Epithelial cell of proximal tubule (primary cell): ENCODE results near the gene MIER2. TPM values are rescaled to one million over a fixed set of nuclear protein-coding genes. Genes with fewer than 3 reads are reported as not detected.

Experiments
- DNase-seq: peaks from one replicate; pipeline ENCODE4 v3.0.0-alpha.2; 2011; ENCODE audit warnings: low read depth
- H3K4me3 ChIP-seq: 2 replicates; pipeline ENCODE4 v1.5.1; 2011; ENCODE audit warnings: low read depth, mild to moderate bottlenecking, low read length
- total RNA-seq: library from RNA; depleted of rRNA; stranded (reverse); fragments of >200 nt; gene quantifications from 2 replicates; pipeline ENCODE4 v1.2.3, GENCODE V29; 2015
- TF ChIP-seq, protein P1 (sequence below): conservative IDR thresholded peaks from 2 replicates; pipeline ENCODE4 v1.5.1; 2012; ENCODE audit warnings: low read depth, mild to moderate bottlenecking, low read length

The MIER2 gene
- total RNA-seq, 1 donor from 2014 or later, result 21.3 TPM

DNA sequence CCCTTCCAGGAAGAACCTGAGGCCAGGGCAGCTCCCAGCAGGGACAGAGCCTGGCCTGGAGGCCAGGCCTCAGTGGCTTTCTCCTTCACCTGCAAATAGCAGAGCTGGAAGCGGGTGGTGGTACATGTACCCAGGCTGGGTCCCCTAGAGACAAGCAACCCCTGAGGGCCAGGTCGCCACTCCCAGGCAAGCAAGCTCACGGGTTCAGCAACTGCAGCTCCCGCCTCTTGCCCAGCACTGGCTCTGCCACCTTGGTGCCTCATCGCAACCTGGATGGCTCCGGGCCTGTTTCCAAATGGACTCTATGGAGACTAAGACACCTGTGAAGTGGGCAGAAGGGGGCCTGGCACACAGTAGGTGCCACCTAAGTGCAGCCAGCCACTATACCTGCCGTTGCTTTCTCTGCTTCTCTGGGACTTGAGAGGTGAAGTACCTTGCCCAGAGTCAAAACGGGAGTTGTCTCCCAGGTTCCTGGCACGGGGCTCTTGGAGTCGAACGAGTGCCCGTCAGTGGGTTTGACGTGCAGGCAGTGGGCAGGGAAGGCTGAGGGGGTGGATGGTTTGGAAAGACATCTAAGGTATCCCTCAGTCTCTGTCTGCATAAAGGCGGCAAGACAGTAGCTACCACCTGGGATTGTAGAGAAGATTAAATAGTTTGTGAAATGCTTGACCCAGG lies 51.0 kb downstream of the MIER2 start:
- TF ChIP-seq, protein P1, sequence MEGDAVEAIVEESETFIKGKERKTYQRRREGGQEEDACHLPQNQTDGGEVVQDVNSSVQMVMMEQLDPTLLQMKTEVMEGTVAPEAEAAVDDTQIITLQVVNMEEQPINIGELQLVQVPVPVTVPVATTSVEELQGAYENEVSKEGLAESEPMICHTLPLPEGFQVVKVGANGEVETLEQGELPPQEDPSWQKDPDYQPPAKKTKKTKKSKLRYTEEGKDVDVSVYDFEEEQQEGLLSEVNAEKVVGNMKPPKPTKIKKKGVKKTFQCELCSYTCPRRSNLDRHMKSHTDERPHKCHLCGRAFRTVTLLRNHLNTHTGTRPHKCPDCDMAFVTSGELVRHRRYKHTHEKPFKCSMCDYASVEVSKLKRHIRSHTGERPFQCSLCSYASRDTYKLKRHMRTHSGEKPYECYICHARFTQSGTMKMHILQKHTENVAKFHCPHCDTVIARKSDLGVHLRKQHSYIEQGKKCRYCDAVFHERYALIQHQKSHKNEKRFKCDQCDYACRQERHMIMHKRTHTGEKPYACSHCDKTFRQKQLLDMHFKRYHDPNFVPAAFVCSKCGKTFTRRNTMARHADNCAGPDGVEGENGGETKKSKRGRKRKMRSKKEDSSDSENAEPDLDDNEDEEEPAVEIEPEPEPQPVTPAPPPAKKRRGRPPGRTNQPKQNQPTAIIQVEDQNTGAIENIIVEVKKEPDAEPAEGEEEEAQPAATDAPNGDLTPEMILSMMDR, result no peak
- DNase-seq, result no peak
- H3K4me3 ChIP-seq, result no peak overlapping the region

DNA sequence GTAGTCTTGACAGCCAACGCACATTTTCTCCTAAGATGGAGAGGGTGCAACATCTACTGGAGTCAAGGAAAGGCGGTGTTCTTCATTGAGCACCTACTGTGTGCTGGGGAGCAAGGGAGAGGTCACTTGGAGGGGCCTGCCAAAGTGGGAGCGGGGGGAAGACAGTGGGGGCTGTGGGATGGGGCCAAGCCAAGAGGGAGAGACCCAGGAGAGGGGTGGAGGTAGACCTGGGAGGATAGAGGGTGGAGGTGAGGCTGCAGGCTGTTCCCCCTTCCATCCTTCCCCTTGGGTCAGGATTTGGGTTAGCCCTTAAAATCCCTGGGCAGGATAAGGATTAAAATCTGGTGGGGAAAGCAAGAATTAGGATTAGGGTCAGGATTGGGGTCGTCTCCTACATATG lies 51.6 kb downstream of the MIER2 start:
- TF ChIP-seq, protein P1, result no peak

DNA sequence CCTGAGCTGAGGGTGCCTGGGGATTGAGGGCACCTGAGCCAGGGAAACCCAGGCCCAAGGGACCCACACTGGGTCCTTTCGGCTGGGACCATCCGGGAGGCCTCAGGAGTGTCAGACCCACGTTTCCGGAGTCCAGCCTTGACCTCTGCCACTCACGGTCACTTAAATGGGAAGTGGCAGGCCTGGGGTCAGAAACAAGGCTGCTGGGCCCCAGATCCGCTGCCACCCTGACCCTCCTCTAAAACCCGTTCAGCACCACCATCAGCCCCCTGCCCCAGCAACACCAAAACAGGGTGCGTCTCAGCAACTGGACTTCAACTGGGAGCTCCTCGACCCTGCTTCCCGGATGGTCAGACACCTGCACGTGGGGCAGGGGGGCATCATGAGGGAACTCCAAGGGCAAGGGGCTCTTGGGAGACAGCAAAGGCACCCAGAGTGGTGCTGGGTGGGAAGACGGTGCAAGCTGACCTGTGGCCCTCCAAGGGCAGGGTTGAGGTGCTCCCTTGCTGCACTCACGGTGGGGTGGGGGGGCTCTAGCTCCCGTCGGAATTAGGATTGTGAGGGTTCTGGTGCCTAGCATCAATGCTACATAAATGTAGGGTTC lies 52.2 kb downstream of the MIER2 start:
- TF ChIP-seq, protein P1, result no peak
- no peak for DNase-seq
- H3K4me3 ChIP-seq, result no peak overlapping the region

More for the DNA sequence above, 51.6 kb downstream of the MIER2 start:
- no peak for DNase-seq
- H3K4me3 ChIP-seq, result no peak overlapping the region

DNA sequence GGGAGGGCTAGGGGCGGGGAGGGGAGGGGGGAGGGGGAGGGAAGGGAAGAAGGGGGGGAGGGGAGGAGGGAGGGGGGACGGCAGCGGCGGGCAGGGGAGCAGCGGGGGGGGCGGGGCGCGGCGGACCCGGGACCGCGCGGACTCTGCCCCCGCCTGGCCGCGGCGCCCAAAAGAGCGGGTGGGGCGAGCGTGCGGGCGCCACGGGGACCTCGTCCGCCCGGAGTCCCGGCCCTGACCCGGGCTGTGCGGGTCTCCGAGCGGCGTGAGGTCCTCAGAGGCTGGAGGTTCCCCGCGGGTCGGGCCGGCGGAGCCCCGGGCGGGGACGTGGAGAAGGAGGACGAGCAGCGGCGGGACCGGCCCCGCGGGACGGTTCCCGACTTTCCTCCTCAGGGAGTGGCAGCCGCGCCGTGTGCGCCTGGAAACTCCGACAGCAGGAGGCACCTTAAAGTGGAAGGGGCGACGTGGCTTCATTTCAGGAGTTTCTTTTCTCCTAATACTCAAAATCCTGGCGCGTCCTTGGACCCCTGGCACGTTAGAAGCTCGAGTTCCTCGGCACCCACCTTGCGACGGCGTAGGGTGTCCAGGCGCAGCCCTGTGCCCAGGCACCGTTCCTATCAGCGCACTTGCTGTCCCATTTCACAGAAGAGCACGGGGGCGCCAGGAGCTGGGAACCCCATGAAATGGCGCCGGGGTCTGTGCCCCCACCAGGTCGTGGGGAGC lies 52.9 kb downstream of the MIER2 start:
- no peak for DNase-seq
- H3K4me3 ChIP-seq, result no peak overlapping the region
- TF ChIP-seq, protein P1, result no peak

DNA sequence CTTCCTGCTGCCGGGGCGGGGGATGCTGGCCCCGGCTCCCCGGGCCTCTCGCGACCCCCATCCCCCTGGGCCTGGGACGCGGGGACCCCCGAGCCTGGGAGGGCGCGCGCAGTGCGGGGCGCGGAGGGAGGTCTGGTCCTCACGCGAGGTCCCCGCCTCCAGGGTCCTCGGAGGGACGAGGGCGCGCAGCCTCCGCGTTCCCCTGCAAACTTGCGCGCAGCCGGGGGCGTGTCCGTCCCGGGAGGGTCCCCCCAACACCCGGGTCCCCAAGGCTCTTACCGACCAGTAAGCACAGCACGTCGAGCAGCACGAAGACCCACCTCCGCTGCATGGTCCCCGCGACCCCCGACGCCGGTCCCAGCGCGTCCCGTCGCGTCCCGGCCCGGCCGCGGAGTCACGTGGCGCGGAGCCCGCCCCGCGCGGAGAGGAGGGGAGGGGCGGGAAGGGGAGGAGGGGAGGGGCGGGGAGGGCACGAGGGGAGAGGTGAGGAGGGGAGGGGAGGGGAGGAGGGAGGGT lies 53.5 kb downstream of the MIER2 start, which contains the start of gene PLPP2:
Gene PLPP2, minus strand, starts transcription at position 398 of the 516 bp plus-strand sequence. Its CDS starts 67 bp downstream, at position 331.
- H3K4me3 ChIP-seq, result peak within 1 kb of the TSS; percentile 58
- TF ChIP-seq, protein P1, result no peak
- no peak for DNase-seq

DNA sequence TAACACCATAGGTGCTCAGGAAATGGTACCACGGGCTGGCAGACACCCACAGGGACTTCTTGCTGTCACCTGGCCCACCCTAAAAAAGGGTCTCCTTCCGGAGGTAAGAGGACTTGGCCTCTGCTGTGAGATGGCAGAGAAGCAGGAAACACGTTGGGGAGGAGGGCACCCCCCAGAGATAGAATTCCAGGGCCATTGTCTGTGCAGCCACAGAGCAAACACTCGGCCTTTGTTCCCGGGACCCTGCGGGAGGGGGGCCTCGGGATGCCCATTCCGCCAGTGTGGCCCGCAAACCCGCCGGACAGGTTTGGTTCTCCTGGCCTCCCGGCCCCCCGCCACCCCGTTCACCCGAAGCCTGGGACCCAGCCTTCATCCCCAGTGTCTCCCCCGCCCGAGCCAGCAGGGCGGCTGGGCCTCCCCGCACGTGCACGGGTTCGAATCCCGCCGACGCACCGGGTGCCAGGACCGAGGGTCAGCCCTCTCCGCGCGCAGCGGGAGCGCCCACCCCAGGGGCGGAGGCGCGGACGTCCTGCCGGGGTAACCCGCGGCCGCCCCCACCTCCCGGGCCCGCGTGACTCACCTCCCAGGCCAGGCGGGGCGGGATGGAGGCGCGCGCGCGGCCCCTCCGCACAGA lies 54.1 kb downstream of the MIER2 start:
- no peak for DNase-seq
- TF ChIP-seq, protein P1, result no peak
- peak overlapping the region; percentile 58 for H3K4me3 ChIP-seq
